DND-41 (cell line): ENCODE measurements around the gene ZSWIM5.
"Not testable (repeated sequence)": the region's sequence is repeated elsewhere in the genome, so short reads cannot be mapped to it uniquely, and the experiment has no call there.

Experiments used
- ATAC-seq: fragments of 200-7000 bp; cut with Tn5 transposase; 3 replicates; pipeline ENCODE4 v1.9.1; 2021; ENCODE audit warnings: low read depth; ENCODE audit not compliant: insufficient read depth
- DNase-seq: peaks from one replicate; pipeline ENCODE4 v3.0.0-alpha.2; 2020
- H2AFZ ChIP-seq: 2 replicates; pipeline ENCODE4 v1.6.0; 2012; ENCODE audit warnings: low read depth, low read length
- H3K27ac ChIP-seq: 2 replicates; pipeline ENCODE4 v1.5.1; 2012; ENCODE audit warnings: low read length, inconsistent platforms
- H3K27me3 ChIP-seq: fragments of 200-600 bp; sonication (generic); 2 replicates; pipeline ENCODE4 v1.6.0; 2012; ENCODE audit warnings: low read length, mild to moderate bottlenecking, inconsistent platforms; ENCODE audit not compliant: insufficient read depth, poor library complexity
- H3K36me3 ChIP-seq: 2 replicates; pipeline ENCODE4 v1.5.1; 2012; ENCODE audit warnings: low read length, inconsistent platforms; ENCODE audit not compliant: insufficient read depth
- H3K4me1 ChIP-seq: 2 replicates; pipeline ENCODE4 v1.5.1; 2012; ENCODE audit warnings: mild to moderate bottlenecking, low read length; ENCODE audit not compliant: insufficient read depth
- H3K4me2 ChIP-seq: 2 replicates; pipeline ENCODE4 v1.6.0; 2012; ENCODE audit warnings: mild to moderate bottlenecking, moderate library complexity, low read length, inconsistent platforms; ENCODE audit not compliant: insufficient read depth
- H3K4me3 ChIP-seq, 2 experiments: fragments of 200-600 bp in 1 of 2; shearing (Covaris generic) in 1 of 2; 2 replicates each; pipeline ENCODE4 v1.5.1; 2012 to 2016; ENCODE audit warnings: inconsistent platforms in 2 of 2, low read length in 2 of 2, mild to moderate bottlenecking in 2 of 2, low read depth in 1 of 2, moderate library complexity in 1 of 2
- H3K79me2 ChIP-seq: 2 replicates; pipeline ENCODE4 v1.6.0; 2012; ENCODE audit warnings: low read length, inconsistent platforms; ENCODE audit not compliant: insufficient read depth
- H3K9ac ChIP-seq: 2 replicates; pipeline ENCODE4 v1.6.0; 2012; ENCODE audit warnings: low read depth, mild to moderate bottlenecking, inconsistent platforms, low read length, moderate library complexity
- H3K9me3 ChIP-seq: 2 replicates; pipeline ENCODE4 v1.5.1; 2012; ENCODE audit warnings: low read length, moderate library complexity, mild to moderate bottlenecking, inconsistent platforms; ENCODE audit not compliant: insufficient read depth, severe bottlenecking
- H4K20me1 ChIP-seq: 2 replicates; pipeline ENCODE4 v1.6.0; 2012; ENCODE audit warnings: low read length; ENCODE audit not compliant: insufficient read depth
- CTCF ChIP-seq: IDR thresholded peaks from 2 replicates; pipeline ENCODE4 v1.5.1; 2012; ENCODE audit warnings: borderline replicate concordance, low read length, moderate library complexity, mild to moderate bottlenecking; ENCODE audit not compliant: poor library complexity, severe bottlenecking; ENCODE audit errors: extremely low read depth
- EZH2 ChIP-seq: IDR thresholded peaks from 3 replicates; pipeline ENCODE4 v1.6.1; 2012; ENCODE audit warnings: borderline replicate concordance, low read depth, mild to moderate bottlenecking, moderate library complexity, low read length, inconsistent platforms; ENCODE audit not compliant: severe bottlenecking

Gene ZSWIM5

GRCh38 chr1:45004281-45004920, 202.0 kb downstream of the ZSWIM5 start:
- DNase-seq (no peak), ATAC-seq (no peak)
- no peaks in the 10 kb centered on the region; the same call in 1 of the 2 replicates for H4K20me1 ChIP-seq
- H3K9me3 ChIP-seq = no peaks in the 10 kb centered on the region
- peaks cover 71% of the 10 kb centered on the region for H3K36me3 ChIP-seq
- H3K4me3 ChIP-seq = no peak overlapping the region
- H3K79me2 ChIP-seq = no peaks in the 10 kb centered on the region
- H3K4me2 ChIP-seq = no peak overlapping the region
- H3K27me3 ChIP-seq = no peaks in the 10 kb centered on the region
- H3K9ac ChIP-seq = no peak overlapping the region
- peaks cover under 1% of the 10 kb centered on the region; the same call in 1 of the 2 replicates for H3K4me1 ChIP-seq
- no peak overlapping the region for H2AFZ ChIP-seq
- no peak overlapping the region for H3K27ac ChIP-seq
- TF ChIP-seq CTCF (no peak), EZH2 (no peak)

GRCh38 chr1:45003741-45004140, 202.7 kb downstream of the ZSWIM5 start:
- H3K4me1 ChIP-seq = no peaks in the 10 kb centered on the region
- no peaks in the 10 kb centered on the region for H3K27me3 ChIP-seq
- DNase-seq (no peak), ATAC-seq (no peak)
- TF ChIP-seq EZH2 (no peak), CTCF (no peak)
- no peak overlapping the region for H2AFZ ChIP-seq
- peaks cover 64% of the 10 kb centered on the region for H3K36me3 ChIP-seq
- no peaks in the 10 kb centered on the region for H3K79me2 ChIP-seq
- no peaks in the 10 kb centered on the region; the same call in 1 of the 2 replicates for H4K20me1 ChIP-seq
- no peak overlapping the region for H3K27ac ChIP-seq
- H3K9ac ChIP-seq = no peak overlapping the region
- H3K4me2 ChIP-seq = no peak overlapping the region
- H3K9me3 ChIP-seq = no peaks in the 10 kb centered on the region
- no peak overlapping the region for H3K4me3 ChIP-seq

- Histone ChIP-seq H2AFZ (no peak overlapping the region), H3K9ac (no peak overlapping the region), H3K79me2 (no peaks in the 10 kb centered on the region), H3K4me3 (no peak overlapping the region), H3K36me3 (peaks cover 56% of the 10 kb centered on the region), H3K27me3 (no peaks in the 10 kb centered on the region), H3K4me1 (no peaks in the 10 kb centered on the region), H3K9me3 (no peaks in the 10 kb centered on the region), H3K27ac (no peak overlapping the region), H4K20me1 (no peaks in the 10 kb centered on the region), H3K4me2 (no peak overlapping the region)
- no peak for DNase-seq
- ATAC-seq = no peak
- TF ChIP-seq CTCF (no peak), EZH2 (no peak)
Observed at GRCh38 chr1:45002650-45003645, 203.5 kb downstream of the ZSWIM5 start.

- DNase-seq, ATAC-seq, H3K4me1 ChIP-seq, H2AFZ ChIP-seq, H3K79me2 ChIP-seq, H3K27me3 ChIP-seq, H4K20me1 ChIP-seq, H3K4me3 ChIP-seq, H3K27ac ChIP-seq, H3K9me3 ChIP-seq, H3K9ac ChIP-seq, H3K4me2 ChIP-seq: not testable (repeated sequence)
- peaks cover 43% of the 10 kb centered on the region for H3K36me3 ChIP-seq
Observed at GRCh38 chr1:45001576-45001975, 204.8 kb downstream of the ZSWIM5 start.
